GM18507 (cell line): ENCODE results near the gene CEP112.

ENCODE experiments used
- DNase-seq: peaks from one replicate; pipeline ENCODE4 v3.0.0; 2011; ENCODE audit warnings: low read depth; ENCODE audit not compliant: insufficient read length; ENCODE audit errors: extremely low spot score
- FAIRE-seq: peaks from 2 replicates; lab custom pipeline; 2011; peaks lifted over from hg19 to GRCh38; lab: Jason Lieb, UNC

CEP112 gene

GRCh38 chr17:65657251-65657828 lies 534.6 kb downstream of the CEP112 start:
- no peak for DNase-seq
- no peak for FAIRE-seq

GRCh38 chr17:65656390-65657250 lies 535.3 kb downstream of the CEP112 start:
- no peak for FAIRE-seq
- no peak for DNase-seq

GRCh38 chr17:65655706-65656105 lies 536.2 kb downstream of the CEP112 start:
- DNase-seq (no peak), FAIRE-seq (no peak)

- FAIRE-seq (no peak), DNase-seq (no peak)
These were observed 547.4 kb downstream of the CEP112 start for GRCh38 chr17:65644545-65644944.

- DNase-seq (no peak), FAIRE-seq (no peak)
These were observed 553.5 kb downstream of the CEP112 start for GRCh38 chr17:65638221-65638975.

GRCh38 chr17:65637786-65638185 lies 554.1 kb downstream of the CEP112 start:
- FAIRE-seq (no peak), DNase-seq (no peak)

- FAIRE-seq (no peak), DNase-seq (no peak)
These were observed 557.4 kb downstream of the CEP112 start for GRCh38 chr17:65634533-65634932.

GRCh38 chr17:65633988-65634387 lies 557.9 kb downstream of the CEP112 start:
- no peak for FAIRE-seq
- DNase-seq = no peak

GRCh38 chr17:65633146-65633881 lies 558.6 kb downstream of the CEP112 start:
- DNase-seq = no peak
- FAIRE-seq = no peak

GRCh38 chr17:65630502-65630901 lies 561.4 kb downstream of the CEP112 start:
- DNase-seq (no peak), FAIRE-seq (no peak)

GRCh38 chr17:65629234-65629690 lies 562.7 kb downstream of the CEP112 start:
- no peak for FAIRE-seq
- DNase-seq = no peak

GRCh38 chr17:65628644-65629036 lies 563.3 kb downstream of the CEP112 start:
- FAIRE-seq = no peak
- DNase-seq = no peak

- no peak for FAIRE-seq
- DNase-seq = no peak
These were observed 563.9 kb downstream of the CEP112 start for GRCh38 chr17:65627891-65628643.

GRCh38 chr17:65627108-65627507 lies 564.8 kb downstream of the CEP112 start:
- no peak for FAIRE-seq
- no peak for DNase-seq

- no peak for FAIRE-seq
- no peak for DNase-seq
These were observed 565.5 kb downstream of the CEP112 start for GRCh38 chr17:65626451-65626850.

- no peak for DNase-seq
These were observed 573.4 kb downstream of the CEP112 start for GRCh38 chr17:65618516-65618915.

GRCh38 chr17:65617496-65617895 lies 574.4 kb downstream of the CEP112 start:
- no peak for DNase-seq
- no peak for FAIRE-seq

More at GRCh38 chr17:65618516-65618915, 573.4 kb downstream of the CEP112 start:
- no peak for FAIRE-seq

GRCh38 chr17:65609749-65610148 lies 582.2 kb downstream of the CEP112 start:
- DNase-seq (no peak), FAIRE-seq (no peak)

- FAIRE-seq (no peak), DNase-seq (no peak)
These were observed 582.6 kb downstream of the CEP112 start for GRCh38 chr17:65609286-65609685.
